Fibroblast of mammary gland (primary cell): Measurements from ENCODE around the gene GET4.

ENCODE experiments used
- DNase-seq: peaks from one replicate; pipeline ENCODE4 v3.0.0-alpha.2; 2010; ENCODE audit warnings: low read depth
- H3K4me3 ChIP-seq: 2 replicates; pipeline ENCODE4 v1.5.1; 2011; ENCODE audit warnings: low read depth, mild to moderate bottlenecking, low read length, moderate library complexity; ENCODE audit not compliant: control insufficient read depth
- CTCF ChIP-seq: conservative IDR thresholded peaks from 2 replicates; pipeline ENCODE4 v1.5.1; 2011; ENCODE audit warnings: low read depth, low read length, inconsistent platforms; ENCODE audit not compliant: control insufficient read depth, insufficient read depth

GET4 gene

GRCh38 chr7:894164-894867 lies 18.0 kb downstream of the GET4 start:
- no peak for TF ChIP-seq CTCF
- H3K4me3 ChIP-seq = no peak overlapping the region
- no peak for DNase-seq

- no peak for DNase-seq
- TF ChIP-seq CTCF = no peak
- no peak overlapping the region for H3K4me3 ChIP-seq
Measured at GRCh38 chr7:894927-895450, 18.6 kb downstream of the GET4 start.

GRCh38 chr7:895451-896052 lies 19.2 kb downstream of the GET4 start:
- no peak for TF ChIP-seq CTCF
- H3K4me3 ChIP-seq = no peak overlapping the region
- no peak for DNase-seq

GRCh38 chr7:896346-897075 lies 20.2 kb downstream of the GET4 start:
- no peak overlapping the region for H3K4me3 ChIP-seq
- no peak for DNase-seq
- TF ChIP-seq CTCF = no peak

GRCh38 chr7:897086-897485 lies 20.7 kb downstream of the GET4 start:
- no peak overlapping the region for H3K4me3 ChIP-seq
- DNase-seq = no peak
- TF ChIP-seq CTCF = no peak

- TF ChIP-seq CTCF = no peak
- no peak overlapping the region for H3K4me3 ChIP-seq
- DNase-seq = no peak
Measured at GRCh38 chr7:897771-898376, 21.5 kb downstream of the GET4 start.
